HUES6 (cell line): Measurements from ENCODE around the gene CASZ1.

Experiments
- H3K27ac ChIP-seq: 2 replicates; pipeline ENCODE4 v1.7.0; 2013; ENCODE audit warnings: low read depth, mild to moderate bottlenecking, low read length, inconsistent platforms
- H3K27me3 ChIP-seq: 2 replicates; pipeline ENCODE4 v1.6.1; 2013; ENCODE audit warnings: low read length; ENCODE audit not compliant: control insufficient read depth, insufficient read depth
- H3K36me3 ChIP-seq: 2 replicates; pipeline ENCODE4 v1.6.1; 2013; ENCODE audit warnings: low read length; ENCODE audit not compliant: control insufficient read depth, insufficient read depth
- H3K4me1 ChIP-seq: 2 replicates; pipeline ENCODE4 v1.6.1; 2013; ENCODE audit warnings: low read length; ENCODE audit not compliant: control insufficient read depth, insufficient read depth
- H3K4me3 ChIP-seq: 2 replicates; pipeline ENCODE4 v1.5.1; 2013; ENCODE audit warnings: low read depth, low read length
- H3K9ac ChIP-seq: one replicate; pipeline ENCODE4 v1.6.1; 2013; ENCODE audit warnings: mild to moderate bottlenecking, low read length
- H3K9me3 ChIP-seq: 2 replicates; pipeline ENCODE4 v1.6.1; 2013; ENCODE audit warnings: low read depth, low read length; ENCODE audit not compliant: control insufficient read depth, insufficient read depth

The CASZ1 gene

GRCh38 chr1:10791105-10791951 is 5.1 kb downstream of the CASZ1 start:
- Histone ChIP-seq H3K27ac (no peak overlapping the region), H3K4me1 (peaks cover 15% of the 10 kb centered on the region), H3K36me3 (no peaks in the 10 kb centered on the region), H3K9me3 (no peaks in the 10 kb centered on the region), H3K4me3 (no peak overlapping the region), H3K27me3 (peaks cover 53% of the 10 kb centered on the region), H3K9ac (no peak overlapping the region)

- H3K9ac ChIP-seq, result no peak overlapping the region
- peaks cover 41% of the 10 kb centered on the region for H3K27me3 ChIP-seq
- no peaks in the 10 kb centered on the region for H3K9me3 ChIP-seq
- peaks cover 15% of the 10 kb centered on the region for H3K4me1 ChIP-seq
- H3K4me3 ChIP-seq, result no peak overlapping the region
- H3K36me3 ChIP-seq, result no peaks in the 10 kb centered on the region
- H3K27ac ChIP-seq, result no peak overlapping the region
These were observed 6.4 kb downstream of the CASZ1 start for GRCh38 chr1:10789803-10790702.

- Histone ChIP-seq H3K36me3 (no peaks in the 10 kb centered on the region), H3K9ac (no peak overlapping the region), H3K4me1 (peaks cover 12% of the 10 kb centered on the region), H3K9me3 (no peaks in the 10 kb centered on the region), H3K4me3 (no peak overlapping the region), H3K27me3 (peaks cover 32% of the 10 kb centered on the region), H3K27ac (no peak overlapping the region)
These were observed 7.2 kb downstream of the CASZ1 start for GRCh38 chr1:10789047-10789791.

GRCh38 chr1:10788592-10789006 is 7.8 kb downstream of the CASZ1 start:
- Histone ChIP-seq H3K9ac (no peak overlapping the region), H3K4me1 (peaks cover 9% of the 10 kb centered on the region), H3K36me3 (no peaks in the 10 kb centered on the region), H3K9me3 (no peaks in the 10 kb centered on the region), H3K4me3 (no peak overlapping the region), H3K27ac (no peak overlapping the region), H3K27me3 (peaks cover 26% of the 10 kb centered on the region)

GRCh38 chr1:10787286-10787685 is 9.2 kb downstream of the CASZ1 start:
- H3K9ac ChIP-seq, result no peak overlapping the region

GRCh38 chr1:10785728-10786638 is 10.5 kb downstream of the CASZ1 start:
- H3K9ac ChIP-seq, result no peak overlapping the region
- H3K4me3 ChIP-seq, result no peak overlapping the region
- H3K4me1 ChIP-seq, result no peaks in the 10 kb centered on the region
- no peak overlapping the region for H3K27ac ChIP-seq
- no peaks in the 10 kb centered on the region for H3K36me3 ChIP-seq
- peaks cover 7% of the 10 kb centered on the region for H3K27me3 ChIP-seq
- H3K9me3 ChIP-seq, result no peaks in the 10 kb centered on the region

More at GRCh38 chr1:10787286-10787685, 9.2 kb downstream of the CASZ1 start:
- peaks cover 13% of the 10 kb centered on the region for H3K27me3 ChIP-seq
- no peaks in the 10 kb centered on the region for H3K36me3 ChIP-seq
- H3K4me1 ChIP-seq, result peaks cover 9% of the 10 kb centered on the region
- no peak overlapping the region for H3K4me3 ChIP-seq
- no peaks in the 10 kb centered on the region for H3K9me3 ChIP-seq
- no peak overlapping the region for H3K27ac ChIP-seq

GRCh38 chr1:10784998-10785727 is 11.3 kb downstream of the CASZ1 start:
- Histone ChIP-seq H3K27ac (no peak overlapping the region), H3K27me3 (peaks cover 3% of the 10 kb centered on the region; the same call in 1 of the 2 replicates)

GRCh38 chr1:10782491-10783244 is 13.8 kb downstream of the CASZ1 start:
- no peak overlapping the region for H3K4me3 ChIP-seq
- no peaks in the 10 kb centered on the region for H3K36me3 ChIP-seq
- H3K27me3 ChIP-seq, result no peaks in the 10 kb centered on the region
- peaks cover 3% of the 10 kb centered on the region; the same call in 1 of the 2 replicates for H3K4me1 ChIP-seq
- H3K9me3 ChIP-seq, result no peaks in the 10 kb centered on the region
- no peak overlapping the region for H3K27ac ChIP-seq
- no peak overlapping the region for H3K9ac ChIP-seq

More at GRCh38 chr1:10784998-10785727, 11.3 kb downstream of the CASZ1 start:
- H3K9me3 ChIP-seq, result no peaks in the 10 kb centered on the region
- H3K36me3 ChIP-seq, result no peaks in the 10 kb centered on the region
- H3K4me3 ChIP-seq, result no peak overlapping the region
- no peaks in the 10 kb centered on the region for H3K4me1 ChIP-seq
- H3K9ac ChIP-seq, result no peak overlapping the region

GRCh38 chr1:10781137-10781536 is 15.3 kb downstream of the CASZ1 start:
- Histone ChIP-seq H3K9me3 (no peaks in the 10 kb centered on the region), H3K9ac (no peak overlapping the region), H3K27me3 (no peaks in the 10 kb centered on the region), H3K36me3 (no peaks in the 10 kb centered on the region), H3K4me3 (no peak overlapping the region), H3K4me1 (peaks cover 3% of the 10 kb centered on the region; the same call in 1 of the 2 replicates), H3K27ac (no peak overlapping the region)
